K562 (cell line): ENCODE results near the gene ARHGEF3. TPM values are rescaled to one million over a fixed set of nuclear protein-coding genes. Genes with fewer than 3 reads are reported as not detected.

Experiments
- ATAC-seq: fragments of 200-7000 bp; cut with Tn5 transposase; 3 replicates; pipeline ENCODE4 v1.9.1; 2020; ENCODE audit warnings: moderate library complexity
- BruUV-seq: library from RNA; stranded (reverse); fragments of 400-500 nt; replicated peaks from 2 replicates; lab custom pipeline; 2021; lab: Mats Ljungman, UMichigan
- CTCF ChIA-PET: fragments of 300-600 bp; formaldehyde crosslinking; extraction: SDS; loops from one replicate; lab custom pipeline; 2021; ENCODE audit warnings: low intra/inter-chr PET ratio; lab: Yijun Ruan, JAX
- POLR2A ChIA-PET: fragments of 300-600, 350-650 bp; sonication (Branson Sonifier 250); formaldehyde crosslinking; extraction: SDS; loops from one replicate; lab custom pipeline; 2021; ENCODE audit warnings: antibody characterized with exemption, inconsistent platforms; lab: Yijun Ruan, JAX
- DNase-seq, 4 experiments: peaks; one replicate each; pipeline versions ENCODE4 v3.0.0 to v3.0.0-alpha.2; 2011 to 2018; ENCODE audit warnings: low spot score in 3 of 4, mixed read lengths in 3 of 4; ENCODE audit errors: extremely low read depth in 1 of 4
- FAIRE-seq: peaks from 2 replicates; lab custom pipeline; 2011; peaks lifted over from hg19 to GRCh38; lab: Jason Lieb, UNC
- H2AFZ ChIP-seq: 2 replicates; pipeline ENCODE4 v1.6.0; 2011; ENCODE audit warnings: low read depth, low read length, control low read depth, inconsistent platforms
- H3K27ac ChIP-seq: fragments of 200-600 bp; 3 replicates; pipeline ENCODE4 v1.8.0; 2011; ENCODE audit warnings: low read depth, mild to moderate bottlenecking, control low read depth, inconsistent platforms, low read length, moderate library complexity, mixed read lengths; ENCODE audit errors: extremely low read depth
- H3K27me3 ChIP-seq, 2 experiments: fragments of 300-600 bp in 1 of 2; 2 replicates in 1 of 2; 3 replicates in 1 of 2; pipeline versions ENCODE4 v1.6.0 to v1.8.0; 2011; ENCODE audit warnings: inconsistent platforms in 2 of 2, low read length in 2 of 2, mild to moderate bottlenecking in 1 of 2, mixed read lengths in 1 of 2, moderate library complexity in 1 of 2; ENCODE audit not compliant: control insufficient read depth in 2 of 2, insufficient read depth in 2 of 2
- H3K36me3 ChIP-seq: fragments of 300-600 bp; 3 replicates; pipeline ENCODE4 v1.8.0; 2011; ENCODE audit warnings: mild to moderate bottlenecking, low read length, inconsistent platforms; ENCODE audit not compliant: control insufficient read depth, insufficient read depth
- H3K4me1 ChIP-seq, 2 experiments: fragments of 200-600 bp in 1 of 2; replicated peaks in 1 of 2; 2 replicates in 1 of 2; 3 replicates in 1 of 2; pipeline versions ENCODE4 v1.5.1 to v1.8.0; 2011; ENCODE audit warnings: inconsistent platforms in 2 of 2, low read length in 2 of 2, mild to moderate bottlenecking in 1 of 2, mixed read lengths in 1 of 2, moderate library complexity in 1 of 2; ENCODE audit not compliant: control insufficient read depth in 2 of 2, insufficient read depth in 2 of 2
- H3K4me2 ChIP-seq: 2 replicates; pipeline ENCODE4 v1.6.1; 2011; ENCODE audit warnings: low read length, control low read depth, inconsistent platforms, mixed read lengths; ENCODE audit not compliant: insufficient read depth
- H3K4me3 ChIP-seq: fragments of 200-600 bp; sonication (generic), shearing (Covaris generic); 2 replicates; pipeline ENCODE4 v1.5.1; 2016; ENCODE audit warnings: control low read depth, inconsistent platforms
- H3K79me2 ChIP-seq: fragments of 200-600 bp; 3 replicates; pipeline ENCODE4 v1.8.0; 2011; ENCODE audit warnings: low read length, inconsistent platforms; ENCODE audit not compliant: control insufficient read depth, insufficient read depth
- H3K9ac ChIP-seq, 2 experiments: 2 replicates each; pipeline versions ENCODE4 v1.6.0 to v1.6.1; 2011; ENCODE audit warnings: low read depth in 2 of 2, low read length in 2 of 2, control low read depth in 1 of 2, inconsistent platforms in 1 of 2, mild to moderate bottlenecking in 1 of 2, mixed read lengths in 1 of 2; ENCODE audit not compliant: insufficient read depth in 1 of 2
- H3K9me1 ChIP-seq: one replicate; pipeline ENCODE4 v1.6.0; 2011; ENCODE audit warnings: inconsistent platforms, mild to moderate bottlenecking, low read length, moderate library complexity; ENCODE audit not compliant: control insufficient read depth, insufficient read depth
- H3K9me3 ChIP-seq: replicated peaks from 2 replicates; pipeline ENCODE4 v1.5.1; 2011; ENCODE audit warnings: low read depth, low read length, inconsistent platforms; ENCODE audit not compliant: control insufficient read depth, insufficient read depth
- H4K20me1 ChIP-seq: replicated peaks from 2 replicates; pipeline ENCODE4 v1.6.1; 2011; ENCODE audit warnings: low read length, inconsistent platforms, mixed read lengths; ENCODE audit not compliant: control insufficient read depth, insufficient read depth
- PATZ1 ChIP-seq: fragments of 250-450 bp; sonication (Bioruptor Pico); IDR thresholded peaks from 2 replicates; pipeline ENCODE4 v1.5.0; 2020; ENCODE audit warnings: mild to moderate bottlenecking, borderline replicate concordance
- ZNF512 ChIP-seq: IDR thresholded peaks from 2 replicates; pipeline ENCODE4 v1.6.1; 2016; ENCODE audit warnings: missing genetic modification characterization, missing compliant biosample characterization
- WGBS: fragments of 100-300 bp; shearing (Covaris generic); methylation state at CpG from one replicate; pipeline ENCODE4 v1.1.6; 2016; ENCODE audit warnings: low coverage, mixed read lengths; ENCODE audit not compliant: insufficient coverage; ENCODE audit errors: missing lambda C conversion rate; 5-methylcytosine and 5-hydroxymethylcytosine counted together
- in situ Hi-C: fragments of 300-500 bp; cut with MboI; formaldehyde crosslinking; loops from 4 replicates; pipeline ENCODE4 v1.15.0; 2018; ENCODE audit warnings: inconsistent platforms, mixed read lengths
- intact Hi-C: fragments of 100-400 bp; cut with micrococcal nuclease; formaldehyde crosslinking; loops from 2 replicates; pipeline ENCODE4 v1.14.2; 2022
- polyA plus RNA-seq, 8 experiments: library from polyadenylated mRNA; depleted of rRNA in 4 of 8; stranded (reverse) in 5 of 8; unstranded in 3 of 8; fragments of >200 nt; fragmentation: Nextera tagmentation in 2 of 8; fragmentation: Illumina TruSeq in 1 of 8; extraction: Ambion mirVana in 2 of 8; extraction: Trizol in 1 of 8; gene quantifications; 2 replicates each; pipeline versions ENCODE4 v1.2.1 to v1.2.3, GENCODE V29; 2011 to 2014; ENCODE audit warnings: inconsistent platforms in 1 of 8, missing spikeins in 1 of 8
- total RNA-seq, 7 experiments: library from RNA; depleted of rRNA in 6 of 7; stranded (reverse); fragments of >200 nt in 6 of 7; fragmentation: Illumina TruSeq in 2 of 7; extraction: Trizol in 2 of 7; gene quantifications; 2 replicates each; pipeline versions ENCODE4 v1.2.1 to v1.2.3, GENCODE V29; 2011 to 2021; ENCODE audit warnings: low replicate concordance in 1 of 7

The ARHGEF3 gene
- total and polyA plus RNA-seq, 9 of the 15 experiments (the other 6 are each of a cell fraction or from before 2014, with no cell fraction given), result 0.77 to 2.7 (median 1.4) TPM

DNA sequence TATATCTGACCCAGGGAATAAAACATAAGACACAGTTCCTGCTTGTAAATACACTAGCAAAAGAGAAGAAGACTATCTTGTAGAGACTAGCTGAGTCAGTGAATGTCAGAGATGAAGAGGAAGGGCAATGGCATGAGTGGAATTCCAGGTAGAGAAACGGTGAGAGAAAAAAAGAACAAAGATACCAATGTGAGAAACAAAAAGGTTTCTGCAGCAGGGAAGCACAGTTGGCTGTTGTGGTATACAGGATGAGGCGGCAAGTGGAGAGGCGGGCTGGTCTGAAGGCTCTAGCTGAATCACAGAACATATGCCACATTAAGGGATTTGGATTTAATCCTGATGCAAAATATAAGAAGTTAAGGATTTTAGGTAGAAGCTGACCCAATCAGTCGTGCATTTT, 101.6 kb downstream of the ARHGEF3 start:
- no peaks in the 10 kb centered on the region for H3K27me3 ChIP-seq
- intact Hi-C loops, result no loop called here
- ATAC-seq, result no peak
- no peak overlapping the region for H2AFZ ChIP-seq
- CTCF ChIA-PET, result no interaction called here
- no peaks in the 10 kb centered on the region for H4K20me1 ChIP-seq
- no peaks in the 10 kb centered on the region for H3K4me1 ChIP-seq
- no peak overlapping the region for H3K27ac ChIP-seq
- TF ChIP-seq PATZ1 (CRISPR knock-in tag) (no peak), ZNF512 (tag) (0 out of 2 replicates have a peak, but pooled peaks have one; percentile 18)
- TF ChIP-seq, all 486 proteins: peak for 1
- Histone ChIP-seq H3K79me2 (no peaks in the 10 kb centered on the region), H3K9ac (no peak overlapping the region), H3K9me1 (no peaks in the 10 kb centered on the region), H3K9me3 (no peaks in the 10 kb centered on the region), H3K4me3 (no peak overlapping the region), H3K4me2 (no peak overlapping the region), H3K36me3 (no peaks in the 10 kb centered on the region)
- POLR2A ChIA-PET, result no interaction called here
- FAIRE-seq (no peak), DNase-seq (no peak)
- in situ Hi-C loops, result loop anchor here (5.0 kb wide), 1 partner anchor 292 kb away; no protein-coding TSS in a partner anchor
- no TSS peak for BruUV-seq
- WGBS, result 8% methylated on average over 4 of the region's 4 CpGs
